Measurements from ENCODE around the gene SERP2. TPM values are rescaled to one million over a fixed set of nuclear protein-coding genes. Genes with fewer than 3 reads are reported as not detected.
A peak's percentile ranks its signal among the peaks of the same experiment; 100 is the strongest.

SERP2 gene
- total and polyA plus RNA-seq, 9 of the 15 experiments (the other 6 are each of a cell fraction or from before 2014, with no cell fraction given), result 0.13 TPM; not detected in 8

DNA sequence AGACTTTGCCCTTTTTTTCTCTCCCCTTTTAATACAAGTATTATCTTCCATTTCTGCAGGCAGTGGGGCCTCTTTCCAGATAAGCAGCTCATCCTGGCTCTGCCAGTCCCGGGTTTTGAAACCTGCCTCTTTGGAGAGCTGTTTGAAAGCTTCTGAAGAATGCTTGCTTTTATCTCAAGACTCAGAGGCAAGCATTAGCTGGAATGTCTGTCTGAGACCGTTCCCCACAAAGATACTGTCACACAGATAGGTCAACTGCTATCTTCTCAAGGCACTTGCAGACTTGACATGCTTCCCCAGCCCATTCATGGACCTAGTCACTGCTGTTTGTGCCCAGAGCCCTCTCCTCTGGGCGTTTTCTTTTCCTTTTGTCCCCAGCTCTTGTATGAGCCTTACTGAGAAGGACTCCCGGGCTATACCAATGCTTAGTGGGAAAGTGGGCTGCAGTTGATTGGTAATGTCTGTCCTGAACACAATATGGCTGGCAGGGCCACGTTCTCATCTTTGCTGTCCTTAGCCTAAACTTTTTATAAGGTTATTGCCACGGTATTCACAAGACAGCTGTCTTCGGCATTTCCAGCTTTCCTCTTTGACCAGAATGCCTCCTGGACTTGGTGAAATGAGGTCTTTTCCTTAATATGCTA is 13.4 kb downstream of the SERP2 start (continued):
- TF ChIP-seq, protein P1, sequence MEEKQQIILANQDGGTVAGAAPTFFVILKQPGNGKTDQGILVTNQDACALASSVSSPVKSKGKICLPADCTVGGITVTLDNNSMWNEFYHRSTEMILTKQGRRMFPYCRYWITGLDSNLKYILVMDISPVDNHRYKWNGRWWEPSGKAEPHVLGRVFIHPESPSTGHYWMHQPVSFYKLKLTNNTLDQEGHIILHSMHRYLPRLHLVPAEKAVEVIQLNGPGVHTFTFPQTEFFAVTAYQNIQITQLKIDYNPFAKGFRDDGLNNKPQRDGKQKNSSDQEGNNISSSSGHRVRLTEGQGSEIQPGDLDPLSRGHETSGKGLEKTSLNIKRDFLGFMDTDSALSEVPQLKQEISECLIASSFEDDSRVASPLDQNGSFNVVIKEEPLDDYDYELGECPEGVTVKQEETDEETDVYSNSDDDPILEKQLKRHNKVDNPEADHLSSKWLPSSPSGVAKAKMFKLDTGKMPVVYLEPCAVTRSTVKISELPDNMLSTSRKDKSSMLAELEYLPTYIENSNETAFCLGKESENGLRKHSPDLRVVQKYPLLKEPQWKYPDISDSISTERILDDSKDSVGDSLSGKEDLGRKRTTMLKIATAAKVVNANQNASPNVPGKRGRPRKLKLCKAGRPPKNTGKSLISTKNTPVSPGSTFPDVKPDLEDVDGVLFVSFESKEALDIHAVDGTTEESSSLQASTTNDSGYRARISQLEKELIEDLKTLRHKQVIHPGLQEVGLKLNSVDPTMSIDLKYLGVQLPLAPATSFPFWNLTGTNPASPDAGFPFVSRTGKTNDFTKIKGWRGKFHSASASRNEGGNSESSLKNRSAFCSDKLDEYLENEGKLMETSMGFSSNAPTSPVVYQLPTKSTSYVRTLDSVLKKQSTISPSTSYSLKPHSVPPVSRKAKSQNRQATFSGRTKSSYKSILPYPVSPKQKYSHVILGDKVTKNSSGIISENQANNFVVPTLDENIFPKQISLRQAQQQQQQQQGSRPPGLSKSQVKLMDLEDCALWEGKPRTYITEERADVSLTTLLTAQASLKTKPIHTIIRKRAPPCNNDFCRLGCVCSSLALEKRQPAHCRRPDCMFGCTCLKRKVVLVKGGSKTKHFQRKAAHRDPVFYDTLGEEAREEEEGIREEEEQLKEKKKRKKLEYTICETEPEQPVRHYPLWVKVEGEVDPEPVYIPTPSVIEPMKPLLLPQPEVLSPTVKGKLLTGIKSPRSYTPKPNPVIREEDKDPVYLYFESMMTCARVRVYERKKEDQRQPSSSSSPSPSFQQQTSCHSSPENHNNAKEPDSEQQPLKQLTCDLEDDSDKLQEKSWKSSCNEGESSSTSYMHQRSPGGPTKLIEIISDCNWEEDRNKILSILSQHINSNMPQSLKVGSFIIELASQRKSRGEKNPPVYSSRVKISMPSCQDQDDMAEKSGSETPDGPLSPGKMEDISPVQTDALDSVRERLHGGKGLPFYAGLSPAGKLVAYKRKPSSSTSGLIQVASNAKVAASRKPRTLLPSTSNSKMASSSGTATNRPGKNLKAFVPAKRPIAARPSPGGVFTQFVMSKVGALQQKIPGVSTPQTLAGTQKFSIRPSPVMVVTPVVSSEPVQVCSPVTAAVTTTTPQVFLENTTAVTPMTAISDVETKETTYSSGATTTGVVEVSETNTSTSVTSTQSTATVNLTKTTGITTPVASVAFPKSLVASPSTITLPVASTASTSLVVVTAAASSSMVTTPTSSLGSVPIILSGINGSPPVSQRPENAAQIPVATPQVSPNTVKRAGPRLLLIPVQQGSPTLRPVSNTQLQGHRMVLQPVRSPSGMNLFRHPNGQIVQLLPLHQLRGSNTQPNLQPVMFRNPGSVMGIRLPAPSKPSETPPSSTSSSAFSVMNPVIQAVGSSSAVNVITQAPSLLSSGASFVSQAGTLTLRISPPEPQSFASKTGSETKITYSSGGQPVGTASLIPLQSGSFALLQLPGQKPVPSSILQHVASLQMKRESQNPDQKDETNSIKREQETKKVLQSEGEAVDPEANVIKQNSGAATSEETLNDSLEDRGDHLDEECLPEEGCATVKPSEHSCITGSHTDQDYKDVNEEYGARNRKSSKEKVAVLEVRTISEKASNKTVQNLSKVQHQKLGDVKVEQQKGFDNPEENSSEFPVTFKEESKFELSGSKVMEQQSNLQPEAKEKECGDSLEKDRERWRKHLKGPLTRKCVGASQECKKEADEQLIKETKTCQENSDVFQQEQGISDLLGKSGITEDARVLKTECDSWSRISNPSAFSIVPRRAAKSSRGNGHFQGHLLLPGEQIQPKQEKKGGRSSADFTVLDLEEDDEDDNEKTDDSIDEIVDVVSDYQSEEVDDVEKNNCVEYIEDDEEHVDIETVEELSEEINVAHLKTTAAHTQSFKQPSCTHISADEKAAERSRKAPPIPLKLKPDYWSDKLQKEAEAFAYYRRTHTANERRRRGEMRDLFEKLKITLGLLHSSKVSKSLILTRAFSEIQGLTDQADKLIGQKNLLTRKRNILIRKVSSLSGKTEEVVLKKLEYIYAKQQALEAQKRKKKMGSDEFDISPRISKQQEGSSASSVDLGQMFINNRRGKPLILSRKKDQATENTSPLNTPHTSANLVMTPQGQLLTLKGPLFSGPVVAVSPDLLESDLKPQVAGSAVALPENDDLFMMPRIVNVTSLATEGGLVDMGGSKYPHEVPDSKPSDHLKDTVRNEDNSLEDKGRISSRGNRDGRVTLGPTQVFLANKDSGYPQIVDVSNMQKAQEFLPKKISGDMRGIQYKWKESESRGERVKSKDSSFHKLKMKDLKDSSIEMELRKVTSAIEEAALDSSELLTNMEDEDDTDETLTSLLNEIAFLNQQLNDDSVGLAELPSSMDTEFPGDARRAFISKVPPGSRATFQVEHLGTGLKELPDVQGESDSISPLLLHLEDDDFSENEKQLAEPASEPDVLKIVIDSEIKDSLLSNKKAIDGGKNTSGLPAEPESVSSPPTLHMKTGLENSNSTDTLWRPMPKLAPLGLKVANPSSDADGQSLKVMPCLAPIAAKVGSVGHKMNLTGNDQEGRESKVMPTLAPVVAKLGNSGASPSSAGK (IDR thresholded peaks at IDR 0.05), result no peak
- TF ChIP-seq SLC30A9 (CRISPR knock-in tag; IDR thresholded peaks at IDR 0.05) (no peak), ZNF282 (CRISPR knock-in tag; IDR thresholded peaks at IDR 0.05) (no peak), KDM4B (IDR thresholded peaks at IDR 0.05; ENCODE audit: borderline replicate concordance in 2 of 2, low read depth in 1 of 2) (no peak), ZC3H8 (IDR thresholded peaks at IDR 0.05) (no peak), TAF15 (IDR thresholded peaks at IDR 0.05; ENCODE audit: low read depth, low read length) (no peak), ZNF644 (tag; IDR thresholded peaks at IDR 0.05; ENCODE audit: low read depth) (peak; percentile 76; the same call in 1 of the 2 replicates), KLF6 (CRISPR knock-in tag; IDR thresholded peaks at IDR 0.05; ENCODE audit: borderline replicate concordance) (no peak), TEAD4 (IDR thresholded peaks at IDR 0.05; ENCODE audit: low read length) (peak; percentile 99), TEAD4 (CRISPR knock-in tag; IDR thresholded peaks at IDR 0.05; ENCODE audit: borderline replicate concordance) (no peak), CEBPB (tag; IDR thresholded peaks at IDR 0.05) (no peak), STAT5A (IDR thresholded peaks at IDR 0.05; ENCODE audit: borderline replicate concordance, low read length) (peak; percentile 84), ESRRB (CRISPR knock-in tag; IDR thresholded peaks at IDR 0.05; ENCODE audit: borderline replicate concordance) (no peak), ZNF77 (CRISPR knock-in tag; IDR thresholded peaks at IDR 0.05) (no peak), FOXM1 (IDR thresholded peaks at IDR 0.05; ENCODE audit: low read depth) (peak; percentile 77), FOXM1 (CRISPR knock-in tag; IDR thresholded peaks at IDR 0.05; ENCODE audit: low read depth) (no peak)
- TF ChIP-seq, protein P2, sequence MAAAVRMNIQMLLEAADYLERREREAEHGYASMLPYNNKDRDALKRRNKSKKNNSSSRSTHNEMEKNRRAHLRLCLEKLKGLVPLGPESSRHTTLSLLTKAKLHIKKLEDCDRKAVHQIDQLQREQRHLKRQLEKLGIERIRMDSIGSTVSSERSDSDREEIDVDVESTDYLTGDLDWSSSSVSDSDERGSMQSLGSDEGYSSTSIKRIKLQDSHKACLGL (CRISPR knock-in tag; IDR thresholded peaks at IDR 0.05; ENCODE audit: borderline replicate concordance, poor library complexity, severe bottlenecking), result no peak

Data from K562 (cell line).